ENCODE data around the gene FSTL5. TPM values are rescaled to one million over a fixed set of nuclear protein-coding genes. Genes with fewer than 3 reads are reported as not detected.

The FSTL5 gene
- polyA plus RNA-seq, 3 donors, result not detected

DNA sequence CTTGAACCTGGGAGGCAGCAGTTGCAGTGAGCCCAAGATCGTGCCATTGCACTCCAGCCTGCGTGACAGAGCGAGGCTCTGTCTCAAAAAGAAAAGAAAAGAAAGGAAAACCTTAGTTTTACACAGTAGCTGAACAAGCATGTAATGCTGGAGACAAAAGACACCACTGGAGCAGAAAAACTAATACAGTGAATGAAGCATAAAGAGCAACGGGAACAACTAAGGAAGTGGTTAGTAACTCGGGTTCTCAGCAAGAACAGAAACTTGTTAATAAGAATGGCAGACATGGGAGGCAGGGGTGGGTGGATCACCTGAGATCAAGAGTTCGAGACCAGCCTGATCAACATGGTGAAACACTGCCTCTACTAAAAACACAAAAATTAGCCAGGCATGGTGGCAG lies 263.7 kb downstream of the FSTL5 start:
- H3K9me3 ChIP-seq (replicated peaks in 1 of 2; ENCODE audit: control insufficient read depth in 1 of 2, insufficient read depth in 1 of 2, low read length in 2 of 2), result peaks cover 0 to 5% of the 10 kb centered on the region in 2 donors
- H3K79me2 ChIP-seq (ENCODE audit: insufficient read depth, low read length), result no peaks in the 10 kb centered on the region
- no peak overlapping the region for H3K4me2 ChIP-seq (replicated peaks; ENCODE audit: extremely low read depth, low read length, poor library complexity, severe bottlenecking)
- no peaks in the 10 kb centered on the region for H3K4me1 ChIP-seq (ENCODE audit: control insufficient read depth in 1 of 2, insufficient read depth in 2 of 2, low read length in 2 of 2)
- no peaks in the 10 kb centered on the region for H3K36me3 Mint-ChIP-seq
- no peak overlapping the region for H3K9ac ChIP-seq (ENCODE audit: insufficient read depth, low read length, poor library complexity, severe bottlenecking)
- H2AFZ ChIP-seq (ENCODE audit: insufficient read depth, low read depth, low read length, poor library complexity, severe bottlenecking), result no peak overlapping the region
- DNase-seq, result no peak
- H3K4me3 ChIP-seq (replicated peaks in 1 of 3; ENCODE audit: low read depth in 2 of 3, low read length in 3 of 3), result no peak overlapping the region
- no peak overlapping the region for H3K4me3 Mint-ChIP-seq
- TF ChIP-seq CTCF (IDR thresholded peaks at IDR 0.05), result no peak
- no peaks in the 10 kb centered on the region for H3K36me3 ChIP-seq (replicated peaks in 1 of 2; ENCODE audit: control insufficient read depth in 1 of 2, insufficient read depth in 2 of 2, low read length in 2 of 2)
- intact Hi-C loops (cut with micrococcal nuclease), result no loop called here
- peaks cover 0 to 5% (median 0%) of the 10 kb centered on the region in 7 donors for H3K9me3 Mint-ChIP-seq
- H3K4me1 Mint-ChIP-seq, result no peaks in the 10 kb centered on the region
- no peaks in the 10 kb centered on the region for H3K27me3 ChIP-seq (ENCODE audit: control insufficient read depth in 2 of 2, insufficient read depth in 2 of 2, low read length in 2 of 2)
- WGBS (ENCODE audit: insufficient coverage), result 100% methylated on average over 3 of the region's 6 CpGs
- no peaks in the 10 kb centered on the region for H3K27me3 Mint-ChIP-seq (ENCODE audit: low read depth in 3 of 3)
- H3K27ac Mint-ChIP-seq, result no peak overlapping the region
- no peak overlapping the region for H3K27ac ChIP-seq (ENCODE audit: low read depth in 1 of 2, low read length in 2 of 2)
- no peaks in the 10 kb centered on the region for H4K20me1 ChIP-seq (ENCODE audit: insufficient read depth, low read length)

GRCh38 chr4:161894493-161895167 lies 269.2 kb downstream of the FSTL5 start:
- H3K9me3 ChIP-seq (replicated peaks in 1 of 2; ENCODE audit: control insufficient read depth in 1 of 2, insufficient read depth in 1 of 2, low read length in 2 of 2), result no peaks in the 10 kb centered on the region
- Mint-ChIP-seq H3K36me3 (no peaks in the 10 kb centered on the region), H3K9me3 (peaks cover 0 to 4% (median 0%) of the 10 kb centered on the region in 7 donors), H3K4me1 (no peaks in the 10 kb centered on the region), H3K4me3 (no peak overlapping the region), H3K27ac (no peak overlapping the region), H3K27me3 (ENCODE audit: low read depth in 3 of 3) (no peaks in the 10 kb centered on the region)
- H3K36me3 ChIP-seq (replicated peaks in 1 of 2; ENCODE audit: control insufficient read depth in 1 of 2, insufficient read depth in 2 of 2, low read length in 2 of 2), result no peaks in the 10 kb centered on the region
- no peak for TF ChIP-seq CTCF (IDR thresholded peaks at IDR 0.05)
- no peaks in the 10 kb centered on the region for H4K20me1 ChIP-seq (ENCODE audit: insufficient read depth, low read length)
- DNase-seq, result no peak
- no peak overlapping the region for H3K27ac ChIP-seq (ENCODE audit: low read depth in 1 of 2, low read length in 2 of 2)
- intact Hi-C loops (cut with micrococcal nuclease), result no loop called here
- H3K27me3 ChIP-seq (ENCODE audit: control insufficient read depth in 2 of 2, insufficient read depth in 2 of 2, low read length in 2 of 2), result no peaks in the 10 kb centered on the region
- no peak overlapping the region for H3K4me2 ChIP-seq (replicated peaks; ENCODE audit: extremely low read depth, low read length, poor library complexity, severe bottlenecking)
- H3K9ac ChIP-seq (ENCODE audit: insufficient read depth, low read length, poor library complexity, severe bottlenecking), result no peak overlapping the region
- no peaks in the 10 kb centered on the region for H3K79me2 ChIP-seq (ENCODE audit: insufficient read depth, low read length)
- H3K4me3 ChIP-seq (replicated peaks in 1 of 3; ENCODE audit: low read depth in 2 of 3, low read length in 3 of 3), result no peak overlapping the region
- 100% methylated on average over 2 of the region's 6 CpGs for WGBS (ENCODE audit: insufficient coverage)
- H2AFZ ChIP-seq (ENCODE audit: insufficient read depth, low read depth, low read length, poor library complexity, severe bottlenecking), result no peak overlapping the region
- no peaks in the 10 kb centered on the region for H3K4me1 ChIP-seq (ENCODE audit: control insufficient read depth in 1 of 2, insufficient read depth in 2 of 2, low read length in 2 of 2)
